ENCODE data around the gene SPDYE16.
"Not testable (repeated sequence)": the region's sequence is repeated elsewhere in the genome, so short reads cannot be mapped to it uniquely, and the experiment has no call there.

The SPDYE16 gene

DNA sequence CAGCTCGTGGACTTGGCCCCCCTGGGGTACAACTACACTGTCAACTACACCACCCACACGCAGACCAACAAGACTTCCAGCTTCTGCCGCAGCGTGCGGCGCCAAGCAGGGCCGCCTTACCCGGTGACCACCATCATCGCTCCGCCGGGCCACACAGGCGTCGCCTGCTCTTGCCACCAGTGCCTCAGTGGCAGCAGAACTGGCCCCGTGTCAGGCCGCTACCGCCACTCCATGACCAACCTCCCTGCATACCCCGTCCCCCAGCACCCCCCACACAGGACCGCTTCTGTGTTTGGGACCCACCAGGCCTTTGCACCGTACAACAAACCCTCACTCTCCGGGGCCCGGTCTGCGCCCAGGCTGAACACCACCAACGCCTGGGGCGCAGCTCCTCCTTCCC lies 60.4 kb downstream of the SPDYE16 start:
- DNase-seq (ENCODE audit: extremely low spot score, insufficient read length, low read depth); FAIRE-seq: not testable (repeated sequence)

All from GM18507 (cell line).